Activated CD8-positive, alpha-beta T cell treated with anti-CD3 and anti-CD28 coated beads, Interleukin-2, amount 10 ng/mL, durations not matched to agents 7 days and 5 days (primary cell): ENCODE measurements around the gene MAPT. TPM values are rescaled to one million over a fixed set of nuclear protein-coding genes. Genes with fewer than 3 reads are reported as not detected.

Source experiments
- ATAC-seq: fragments of 150-1000 bp; cut with Tn5 transposase; one replicate; pipeline ENCODE4 v1.10.0; 2021; ENCODE audit warnings: moderate library complexity
- CTCF ChIA-PET: fragments of 350-600 bp; sonication (Branson Sonifier 250); formaldehyde crosslinking; loops from one replicate; lab custom pipeline; 2021; ENCODE audit warnings: antibody characterized with exemption; lab: Charles Lee
- POLR2A ChIA-PET: fragments of 350-600 bp; sonication (Branson Sonifier 250); formaldehyde crosslinking; loops from one replicate; lab custom pipeline; 2021; ENCODE audit warnings: antibody characterized with exemption; lab: Charles Lee
- DNase-seq: peaks from one replicate; pipeline ENCODE4 v3.0.0-alpha.2; 2020
- H3K27ac Mint-ChIP-seq: one replicate; pipeline ENCODE4 v1.8.0; 2021; ENCODE audit warnings: mild to moderate bottlenecking, mixed read lengths
- H3K27me3 Mint-ChIP-seq: one replicate; pipeline ENCODE4 v1.8.0; 2021; ENCODE audit warnings: low read depth, mixed read lengths
- H3K36me3 Mint-ChIP-seq: one replicate; pipeline ENCODE4 v1.8.0; 2021; ENCODE audit warnings: low read depth, mixed read lengths
- H3K4me1 Mint-ChIP-seq: one replicate; pipeline ENCODE4 v1.8.0; 2021; ENCODE audit warnings: low read depth, mixed read lengths
- H3K4me3 Mint-ChIP-seq: one replicate; pipeline ENCODE4 v1.8.0; 2021; ENCODE audit warnings: mild to moderate bottlenecking, mixed read lengths
- H3K9me3 Mint-ChIP-seq: one replicate; pipeline ENCODE4 v1.8.0; 2022; ENCODE audit warnings: mixed read lengths; ENCODE audit not compliant: insufficient read depth
- total RNA-seq, 2 experiments: library from RNA; stranded (reverse); gene quantifications; one replicate each; pipeline ENCODE4 v1.2.3, GENCODE V29; 2021

The MAPT gene
- total RNA-seq, 2 experiments from 2014 or later = 0.11 TPM; not detected in 1

GRCh38 chr17:45867171-45867570 lies 27.2 kb upstream of the MAPT start:
- Mint-ChIP-seq H3K4me1 (peaks cover 5% of the 10 kb centered on the region), H3K9me3 (no peaks in the 10 kb centered on the region), H3K36me3 (no peaks in the 10 kb centered on the region), H3K27ac (no peak overlapping the region), H3K4me3 (no peak overlapping the region), H3K27me3 (peaks cover 16% of the 10 kb centered on the region)
- DNase-seq (no peak), ATAC-seq (no peak)
- ChIA-PET CTCF (interaction anchor here (1.2 kb wide), 1 partner anchor 35 kb away, joined by 3 read pairs; no protein-coding TSS in a partner anchor), POLR2A (no interaction called here)

DNA sequence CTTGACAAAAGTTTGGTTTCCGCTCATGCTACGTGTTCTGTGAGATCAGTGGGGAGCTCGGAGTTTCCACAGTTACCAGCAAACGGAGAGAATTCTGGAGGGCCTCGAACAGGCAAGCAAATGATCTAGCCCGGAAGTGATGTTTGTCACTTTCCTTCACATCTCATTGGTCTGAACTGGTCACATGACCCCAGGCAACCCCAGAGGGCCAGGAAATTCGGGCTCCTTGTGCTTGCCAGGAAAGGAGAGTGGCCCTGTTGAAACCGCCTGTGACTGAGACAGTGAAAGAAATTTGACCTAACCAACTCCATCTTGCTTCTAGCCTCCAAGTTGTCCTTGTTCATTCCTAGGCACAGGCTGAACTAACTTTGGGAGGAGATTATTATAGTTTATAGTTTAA lies 26.7 kb upstream of the MAPT start:
- Mint-ChIP-seq H3K27ac (no peak overlapping the region), H3K36me3 (no peaks in the 10 kb centered on the region), H3K27me3 (peaks cover 16% of the 10 kb centered on the region), H3K4me1 (peaks cover 5% of the 10 kb centered on the region), H3K4me3 (no peak overlapping the region), H3K9me3 (no peaks in the 10 kb centered on the region)
- DNase-seq = no peak
- CTCF ChIA-PET = interaction anchor here (1.2 kb wide), 1 partner anchor 36 kb away, joined by 3 read pairs; no protein-coding TSS in a partner anchor
- POLR2A ChIA-PET = no interaction called here
- no peak for ATAC-seq

- H3K9me3 Mint-ChIP-seq = no peaks in the 10 kb centered on the region
- H3K4me1 Mint-ChIP-seq = peaks cover 5% of the 10 kb centered on the region
- ATAC-seq (no peak), DNase-seq (no peak)
- H3K27me3 Mint-ChIP-seq = peaks cover 16% of the 10 kb centered on the region
- no peak overlapping the region for H3K4me3 Mint-ChIP-seq
- POLR2A ChIA-PET = no interaction called here
- CTCF ChIA-PET = interaction anchor here (1.2 kb wide), 1 partner anchor 36 kb away, joined by 3 read pairs; no protein-coding TSS in a partner anchor
- H3K36me3 Mint-ChIP-seq = no peaks in the 10 kb centered on the region
- no peak overlapping the region for H3K27ac Mint-ChIP-seq
Observed at GRCh38 chr17:45868276-45868675, 26.1 kb upstream of the MAPT start.

DNA sequence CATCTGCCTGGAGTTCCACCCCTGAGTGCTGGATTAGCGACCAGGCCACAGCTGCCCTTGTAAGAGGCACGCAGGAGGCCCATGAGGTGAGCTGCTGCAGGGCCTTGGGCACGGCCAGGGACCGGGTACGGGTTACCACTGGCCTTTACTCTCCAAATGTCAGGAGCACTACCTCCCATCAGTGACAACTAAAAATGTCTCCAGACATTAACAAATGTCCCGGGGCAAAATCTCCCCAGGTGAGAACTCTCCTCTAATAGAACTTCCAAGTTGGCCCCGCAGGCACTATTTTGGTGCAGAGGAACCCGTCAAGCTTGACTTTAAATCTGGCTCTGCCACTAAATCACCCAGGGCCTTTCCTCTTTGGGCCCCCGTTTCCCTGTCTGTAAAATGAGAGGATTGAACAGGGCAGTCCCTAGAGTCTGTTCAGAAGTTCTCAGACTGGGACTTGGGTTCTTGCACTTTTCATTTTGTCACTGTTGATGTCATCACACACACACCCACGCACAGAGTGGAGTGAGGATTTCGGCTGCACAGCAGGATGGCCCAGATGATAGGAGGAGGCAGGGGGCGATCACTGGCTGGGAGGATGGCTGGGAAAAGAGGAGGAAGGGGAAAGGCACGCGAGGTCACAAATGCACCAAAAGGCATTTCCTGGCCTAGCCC lies 24.5 kb upstream of the MAPT start:
- H3K4me1 Mint-ChIP-seq = peaks cover 5% of the 10 kb centered on the region
- H3K4me3 Mint-ChIP-seq = no peak overlapping the region
- POLR2A ChIA-PET = interaction anchor here (0.7 kb wide), 1 partner anchor 9 kb away, joined by 3 read pairs; no protein-coding TSS in a partner anchor
- no peak overlapping the region for H3K27ac Mint-ChIP-seq
- peaks cover 14% of the 10 kb centered on the region for H3K27me3 Mint-ChIP-seq
- ATAC-seq = no peak
- CTCF ChIA-PET = no interaction called here
- H3K36me3 Mint-ChIP-seq = no peaks in the 10 kb centered on the region
- DNase-seq = no peak
- no peaks in the 10 kb centered on the region for H3K9me3 Mint-ChIP-seq

DNA sequence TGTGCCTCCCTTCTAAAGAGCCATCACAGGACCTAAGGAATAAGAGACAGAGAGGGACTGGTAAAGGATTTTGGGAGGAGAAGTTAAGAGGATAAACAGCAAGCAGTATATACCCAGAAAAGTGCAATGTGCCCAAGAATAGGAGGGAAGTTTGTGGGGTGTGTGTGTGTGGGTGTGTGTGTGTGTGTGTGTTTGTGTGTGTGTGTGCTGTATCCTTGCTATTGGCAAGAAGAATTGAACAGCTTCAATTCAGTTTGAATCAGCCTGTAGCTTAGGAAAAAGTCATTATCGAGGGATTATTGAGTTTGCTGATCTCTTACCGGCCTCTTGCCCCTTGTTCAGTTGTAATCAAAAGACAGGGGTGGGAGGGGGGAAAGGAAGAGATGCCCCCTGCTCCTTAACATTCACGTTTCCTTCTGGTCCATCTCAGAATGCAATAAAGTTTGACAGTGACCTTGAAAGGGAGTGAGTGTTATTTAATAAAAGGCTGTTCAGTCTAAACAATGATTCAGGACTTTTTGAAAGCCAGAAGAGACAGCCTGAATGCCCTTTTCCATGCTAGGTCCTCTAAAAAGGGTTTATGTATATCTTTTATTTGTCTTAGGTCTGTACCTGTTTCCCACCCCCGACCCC lies 23.9 kb upstream of the MAPT start:
- ATAC-seq (no peak), DNase-seq (no peak)
- Mint-ChIP-seq H3K36me3 (no peaks in the 10 kb centered on the region), H3K9me3 (no peaks in the 10 kb centered on the region), H3K4me1 (peaks cover 5% of the 10 kb centered on the region), H3K27ac (no peak overlapping the region), H3K27me3 (peaks cover 13% of the 10 kb centered on the region), H3K4me3 (no peak overlapping the region)
- POLR2A ChIA-PET = no interaction called here
- CTCF ChIA-PET = interaction anchor here (0.9 kb wide), 1 partner anchor 23 kb away, joined by 3 read pairs; no protein-coding TSS in a partner anchor

DNA sequence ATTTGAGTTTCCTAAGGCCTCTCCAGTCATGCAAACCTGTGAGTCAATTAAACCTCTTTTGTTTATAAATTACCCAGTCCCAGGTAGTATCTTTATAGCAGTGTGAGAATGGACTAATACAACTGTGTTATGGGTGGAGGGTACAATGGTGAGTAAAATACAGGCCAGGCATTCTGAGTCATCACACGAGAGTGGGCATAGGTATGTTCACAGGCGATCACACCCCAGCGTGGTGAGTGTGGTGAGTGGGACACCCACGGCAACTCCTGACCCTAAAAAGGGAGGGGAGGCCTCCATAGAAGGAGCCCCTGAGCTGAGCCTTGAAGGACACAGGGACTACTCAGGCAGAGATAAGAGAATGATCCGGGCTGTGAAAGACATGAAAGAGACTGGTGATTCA lies 22.6 kb upstream of the MAPT start:
- no peaks in the 10 kb centered on the region for H3K9me3 Mint-ChIP-seq
- no peak for DNase-seq

DNA sequence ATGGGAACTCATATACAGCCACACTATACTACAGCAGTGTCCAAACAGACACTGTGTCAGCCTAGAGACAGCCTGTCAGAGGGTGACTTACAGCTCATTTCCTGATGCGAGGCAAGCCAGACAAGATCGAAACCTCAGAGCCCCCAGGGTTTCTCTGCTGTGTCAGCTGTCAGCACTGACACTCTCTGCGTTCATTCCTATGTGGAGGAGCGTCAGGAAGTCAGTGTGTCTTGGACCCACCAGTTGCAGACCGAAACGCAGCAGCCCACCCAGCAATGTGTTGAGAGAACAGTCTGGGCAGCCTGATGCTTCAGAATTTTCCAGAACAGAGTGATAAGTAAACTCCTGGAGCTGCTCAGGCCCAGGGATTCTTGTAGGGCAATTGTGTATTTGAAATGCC lies 20.6 kb upstream of the MAPT start:
- peak; percentile 86 for ATAC-seq
- Mint-ChIP-seq H3K27me3 (peaks cover 19% of the 10 kb centered on the region), H3K9me3 (no peaks in the 10 kb centered on the region), H3K36me3 (no peaks in the 10 kb centered on the region), H3K4me1 (peaks cover 5% of the 10 kb centered on the region), H3K27ac (no peak overlapping the region), H3K4me3 (peak overlapping the region; percentile 29)
- peak; percentile 43 for DNase-seq
- CTCF ChIA-PET = interaction anchor here (1.4 to 2.0 kb wide), 2 partner anchors 22 to 234 kb away, joined by 5 read pairs; no protein-coding TSS in a partner anchor
- POLR2A ChIA-PET = no interaction called here

More for the DNA sequence above, 22.6 kb upstream of the MAPT start:
- Mint-ChIP-seq H3K27ac (no peak overlapping the region), H3K27me3 (peaks cover 15% of the 10 kb centered on the region), H3K4me1 (peaks cover 5% of the 10 kb centered on the region), H3K4me3 (no peak overlapping the region), H3K36me3 (no peaks in the 10 kb centered on the region)
- ChIA-PET CTCF (interaction anchor here (1.0 to 1.1 kb wide), 2 partner anchors 20 to 22 kb away, joined by 3 read pairs; no protein-coding TSS in a partner anchor), POLR2A (interaction anchor here (0.6 kb wide), 1 partner anchor 31 kb away, joined by 3 read pairs; no protein-coding TSS in a partner anchor)
- no peak for ATAC-seq

GRCh38 chr17:45874151-45874550 lies 20.2 kb upstream of the MAPT start:
- Mint-ChIP-seq H3K9me3 (no peaks in the 10 kb centered on the region), H3K4me3 (no peak overlapping the region), H3K27ac (no peak overlapping the region), H3K27me3 (peaks cover 19% of the 10 kb centered on the region), H3K4me1 (peaks cover 5% of the 10 kb centered on the region), H3K36me3 (no peaks in the 10 kb centered on the region)
- ChIA-PET POLR2A (no interaction called here), CTCF (interaction anchor here (1.4 to 2.0 kb wide), 2 partner anchors 22 to 234 kb away, joined by 5 read pairs; no protein-coding TSS in a partner anchor)
- no peak for ATAC-seq
- DNase-seq = no peak

DNA sequence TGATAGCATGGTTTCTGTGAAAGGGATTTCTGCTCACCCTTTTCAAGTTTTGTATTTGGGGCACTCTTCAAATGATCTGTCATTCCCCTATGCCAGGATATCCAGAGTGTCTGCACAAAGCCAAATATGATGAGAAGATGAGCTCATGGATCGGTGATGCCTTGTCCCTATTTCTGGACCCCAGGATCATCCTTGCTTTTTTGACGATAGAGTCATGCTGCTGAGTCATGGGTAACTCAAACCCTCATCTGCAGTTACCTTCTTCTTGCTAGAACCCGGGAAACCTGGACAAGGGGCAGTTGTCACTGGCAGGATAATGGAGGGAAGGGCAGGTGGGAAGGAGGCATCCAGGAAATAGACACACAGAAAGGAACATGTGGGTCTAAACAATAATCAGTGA lies 17.8 kb upstream of the MAPT start:
- no peaks in the 10 kb centered on the region for H3K36me3 Mint-ChIP-seq
- H3K27ac Mint-ChIP-seq = no peak overlapping the region
- peaks cover 21% of the 10 kb centered on the region for H3K27me3 Mint-ChIP-seq
- H3K4me1 Mint-ChIP-seq = peaks cover 5% of the 10 kb centered on the region
- DNase-seq (no peak), ATAC-seq (no peak)
- no peaks in the 10 kb centered on the region for H3K9me3 Mint-ChIP-seq
- H3K4me3 Mint-ChIP-seq = no peak overlapping the region
- POLR2A ChIA-PET = no interaction called here
- CTCF ChIA-PET = interaction anchor here (1.4 kb wide), 1 partner anchor 44 kb away, joined by 5 read pairs; no protein-coding TSS in a partner anchor

DNA sequence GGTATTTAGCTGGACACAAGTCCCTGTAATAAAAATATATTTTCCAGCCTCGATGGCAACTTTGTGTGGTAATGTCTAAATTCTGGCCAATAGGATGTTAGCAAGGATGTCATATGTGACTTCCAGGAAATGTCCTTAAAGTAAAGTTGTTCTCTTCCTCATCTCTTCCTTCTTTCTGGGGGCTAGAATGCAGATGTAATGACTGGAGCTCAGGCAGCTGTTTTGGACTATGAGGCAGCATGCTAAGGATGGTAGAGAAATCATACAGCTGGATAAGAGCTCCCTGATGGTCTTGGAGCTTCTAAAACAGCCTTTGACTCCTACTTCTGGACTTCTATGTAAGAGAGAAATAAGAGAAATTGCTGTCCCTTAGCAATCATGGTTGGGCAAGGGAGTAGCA lies 16.9 kb upstream of the MAPT start:
- no peak for ATAC-seq
- Mint-ChIP-seq H3K27me3 (peaks cover 20% of the 10 kb centered on the region), H3K36me3 (no peaks in the 10 kb centered on the region), H3K4me3 (no peak overlapping the region), H3K9me3 (no peaks in the 10 kb centered on the region), H3K27ac (no peak overlapping the region), H3K4me1 (peaks cover 7% of the 10 kb centered on the region)
- ChIA-PET POLR2A (no interaction called here), CTCF (interaction anchor here (1.0 to 1.2 kb wide), 2 partner anchors 16 to 25 kb away, joined by 3 read pairs; no protein-coding TSS in a partner anchor)
- no peak for DNase-seq

DNA sequence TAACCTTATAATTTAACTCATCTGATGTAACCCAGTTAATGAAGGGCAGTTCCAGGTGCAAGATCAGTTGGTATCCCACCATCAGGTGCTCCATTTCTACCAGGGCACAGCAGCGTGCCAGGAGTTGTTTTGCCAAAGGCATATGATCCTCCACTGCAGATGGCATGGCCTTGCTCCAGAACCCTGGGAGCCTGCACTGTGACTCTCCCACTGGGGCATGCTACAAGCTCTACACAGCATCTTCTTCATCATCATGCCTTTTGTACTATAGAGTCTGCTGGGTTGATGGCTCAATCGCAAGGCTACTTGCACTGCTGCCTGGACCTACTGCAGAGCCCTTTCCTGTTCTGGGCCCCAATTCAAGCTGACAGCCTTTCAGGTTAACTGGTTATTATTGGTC lies 11.3 kb upstream of the MAPT start:
- DNase-seq = no peak
- POLR2A ChIA-PET = no interaction called here
- Mint-ChIP-seq H3K36me3 (no peaks in the 10 kb centered on the region), H3K9me3 (peaks cover 9% of the 10 kb centered on the region), H3K4me1 (peaks cover 10% of the 10 kb centered on the region), H3K4me3 (no peak overlapping the region), H3K27me3 (peaks cover 19% of the 10 kb centered on the region), H3K27ac (no peak overlapping the region)
- ATAC-seq = no peak
- CTCF ChIA-PET = interaction anchor here (1.1 to 1.2 kb wide), 2 partner anchors 10 to 31 kb away, joined by 3 to 7 read pairs; partner anchors contain the start of gene MAPT

GRCh38 chr17:45886852-45887251 lies 7.5 kb upstream of the MAPT start:
- Mint-ChIP-seq H3K36me3 (no peaks in the 10 kb centered on the region), H3K27me3 (peaks cover 31% of the 10 kb centered on the region), H3K27ac (no peak overlapping the region), H3K4me1 (peaks cover 10% of the 10 kb centered on the region), H3K4me3 (no peak overlapping the region), H3K9me3 (peaks cover 9% of the 10 kb centered on the region)
- ATAC-seq (no peak), DNase-seq (no peak)
- CTCF ChIA-PET = no interaction called here
- POLR2A ChIA-PET = no interaction called here
